Mesodermal cell (in vitro differentiated cells): Measurements from ENCODE around the gene BIRC2.
"Not testable (repeated sequence)": the region's sequence is repeated elsewhere in the genome, so short reads cannot be mapped to it uniquely, and the experiment has no call there.

Experiments
- H3K27ac ChIP-seq: 2 replicates; pipeline ENCODE4 v1.7.0; 2013; ENCODE audit warnings: mild to moderate bottlenecking, low read depth, low read length, moderate library complexity; ENCODE audit not compliant: severe bottlenecking
- H3K36me3 ChIP-seq: 2 replicates; pipeline ENCODE4 v1.7.1; 2013; ENCODE audit warnings: mild to moderate bottlenecking, low read length, moderate library complexity; ENCODE audit not compliant: control insufficient read depth, insufficient read depth
- H3K4me1 ChIP-seq: one replicate; pipeline ENCODE4 v1.7.1; 2013; ENCODE audit warnings: mild to moderate bottlenecking, low read length; ENCODE audit not compliant: insufficient read depth, control insufficient read depth, poor library complexity, severe bottlenecking
- H3K4me3 ChIP-seq: 2 replicates; pipeline ENCODE4 v1.7.0; 2013; ENCODE audit warnings: low read length, control low read depth, mild to moderate bottlenecking; ENCODE audit not compliant: insufficient read depth, poor library complexity, severe bottlenecking; ENCODE audit errors: extremely low read depth
- H3K9me3 ChIP-seq: 2 replicates; pipeline ENCODE4 v1.7.1; 2013; ENCODE audit warnings: mild to moderate bottlenecking, low read length, moderate library complexity; ENCODE audit not compliant: control insufficient read depth
- WGBS, 2 experiments: methylation state at CpG; one replicate each; pipeline ENCODE4 v1.1.5; 2013; ENCODE audit warnings: missing lambda C conversion rate in 2 of 2; ENCODE audit not compliant: insufficient coverage in 2 of 2; 5-methylcytosine and 5-hydroxymethylcytosine counted together

Gene BIRC2

DNA sequence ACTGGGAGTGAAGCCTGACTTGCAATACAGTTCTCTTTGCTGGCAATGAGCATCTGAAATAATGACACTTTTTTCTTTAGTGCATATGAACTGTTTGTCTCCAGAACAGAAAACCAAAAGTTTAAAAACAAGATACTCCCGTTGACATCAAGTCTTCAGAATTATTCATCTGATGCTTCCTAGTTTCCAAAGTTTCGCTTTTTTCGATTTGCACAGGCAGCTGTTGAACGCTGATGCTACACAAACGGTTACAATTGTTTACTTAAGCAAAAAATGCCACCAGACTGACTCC is 612 bp upstream of the BIRC2 start:
- Histone ChIP-seq H3K9me3 (no peaks in the 10 kb centered on the region), H3K4me3 (peak overlapping the region; percentile 89)
- 0 to 4% methylated on average over 3 to 5 of the region's 5 CpGs for WGBS, 2 experiments

DNA sequence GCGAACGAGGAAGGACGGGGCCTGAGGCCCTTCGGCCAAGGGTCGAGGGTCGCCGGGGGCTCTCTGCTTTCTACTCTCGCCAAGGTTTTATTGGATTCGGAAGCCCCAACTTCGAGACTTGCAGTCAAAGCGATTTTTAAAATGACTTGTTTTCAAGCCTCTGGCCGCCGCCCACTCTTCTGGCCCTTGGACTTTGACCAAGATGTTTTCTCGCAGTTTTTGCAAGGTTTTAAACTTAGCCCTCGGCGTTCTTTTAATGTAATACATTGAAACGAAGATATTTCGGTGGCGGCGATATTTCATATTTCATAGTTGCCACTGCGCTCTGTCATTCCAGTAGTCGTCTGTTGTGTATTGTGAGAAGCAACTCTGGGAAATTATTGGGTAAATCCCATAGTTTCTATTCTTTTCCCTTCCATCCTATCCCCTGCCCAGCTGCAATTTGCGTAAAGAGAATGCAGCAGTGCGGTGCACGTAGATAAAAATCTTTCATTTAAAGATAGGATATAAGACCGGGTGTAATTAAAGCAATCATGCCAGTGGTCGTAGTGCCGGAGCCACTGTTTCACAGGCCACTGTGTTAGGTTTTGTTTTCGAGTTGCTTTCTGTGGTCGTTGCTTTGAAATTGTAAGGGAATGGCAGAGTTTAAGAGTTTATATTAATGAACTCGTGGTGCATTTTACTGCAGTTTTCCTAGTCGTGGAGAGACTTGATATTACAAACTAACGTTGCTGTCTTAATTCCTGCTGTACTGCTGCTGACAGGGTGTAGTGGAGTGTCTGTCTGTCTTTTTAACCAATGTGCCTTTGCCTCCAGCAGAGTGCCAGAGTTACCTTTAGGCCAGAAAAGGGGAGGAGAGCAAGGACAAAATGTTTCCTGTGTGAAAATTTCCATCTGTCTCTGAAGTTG is 702 bp downstream of the BIRC2 start:
- no peaks in the 10 kb centered on the region for H3K9me3 ChIP-seq
- peaks cover 26% of the 10 kb centered on the region for H3K36me3 ChIP-seq
- WGBS, 2 experiments: 0 to 2% methylated on average over 26 to 28 of the region's 33 CpGs

More for the DNA sequence above, 612 bp upstream of the BIRC2 start:
- H3K36me3 ChIP-seq: peaks cover 16% of the 10 kb centered on the region
- H3K4me1 ChIP-seq: peaks cover 15% of the 10 kb centered on the region
- peak overlapping the region; percentile 98 for H3K27ac ChIP-seq

DNA sequence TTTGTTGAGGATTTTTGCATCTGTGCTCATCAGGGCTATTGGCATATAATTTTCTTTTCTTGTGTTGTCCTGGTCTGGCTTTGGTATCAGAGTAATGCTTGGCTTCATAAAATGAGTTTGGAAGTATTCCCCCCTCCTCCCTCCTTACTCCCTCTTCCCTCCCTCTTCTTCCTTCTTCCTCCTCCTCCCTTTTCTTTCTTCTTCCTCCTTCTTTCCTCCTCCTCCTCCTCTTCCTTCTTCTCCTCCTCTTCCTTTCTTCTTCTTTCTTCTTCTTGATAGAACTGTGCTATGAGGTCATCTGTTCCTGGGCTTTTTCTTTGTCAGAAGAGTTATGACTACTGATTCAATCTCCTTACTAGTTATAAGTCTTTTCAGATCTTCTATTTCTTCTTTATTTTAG is 10.1 kb downstream of the BIRC2 start:
- Histone ChIP-seq H3K9me3 (no peaks in the 10 kb centered on the region), H3K4me1 (no peaks in the 10 kb centered on the region), H3K4me3 (no peak overlapping the region), H3K36me3 (peaks cover 84% of the 10 kb centered on the region), H3K27ac (no peak overlapping the region)

More for the DNA sequence above, 702 bp downstream of the BIRC2 start:
- H3K4me1 ChIP-seq: peaks cover 15% of the 10 kb centered on the region
- H3K4me3 ChIP-seq: peak overlapping the region; percentile 89
- H3K27ac ChIP-seq: peak overlapping the region; percentile 98

DNA sequence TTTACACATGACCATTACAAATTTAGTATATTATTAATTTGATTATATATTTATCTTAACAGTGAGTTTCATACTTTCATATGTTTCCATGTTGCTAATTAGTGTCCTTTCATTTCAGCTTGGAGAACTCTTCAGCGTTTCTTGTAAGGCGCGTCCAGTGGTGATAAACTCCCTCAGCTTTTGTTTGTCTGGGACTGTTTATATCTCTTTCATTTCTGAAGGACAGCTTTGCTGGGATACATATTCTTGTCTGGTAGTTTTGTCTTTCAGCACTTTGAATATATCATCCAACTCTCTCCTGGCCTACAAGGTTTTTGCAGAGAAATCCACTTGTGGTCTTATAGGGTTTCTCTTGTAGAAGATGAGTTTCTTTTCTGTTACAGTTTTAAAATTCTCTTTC is 12.4 kb downstream of the BIRC2 start:
- H3K4me1 ChIP-seq: no peaks in the 10 kb centered on the region
- no peaks in the 10 kb centered on the region for H3K9me3 ChIP-seq
- 100% methylated on average over 1 of the region's 3 CpGs; no CpG with 5 or more reads in 1 of the 2 experiments for WGBS, 2 experiments
- H3K27ac ChIP-seq: no peak overlapping the region
- no peak overlapping the region for H3K4me3 ChIP-seq
- H3K36me3 ChIP-seq: peaks cover 77% of the 10 kb centered on the region

DNA sequence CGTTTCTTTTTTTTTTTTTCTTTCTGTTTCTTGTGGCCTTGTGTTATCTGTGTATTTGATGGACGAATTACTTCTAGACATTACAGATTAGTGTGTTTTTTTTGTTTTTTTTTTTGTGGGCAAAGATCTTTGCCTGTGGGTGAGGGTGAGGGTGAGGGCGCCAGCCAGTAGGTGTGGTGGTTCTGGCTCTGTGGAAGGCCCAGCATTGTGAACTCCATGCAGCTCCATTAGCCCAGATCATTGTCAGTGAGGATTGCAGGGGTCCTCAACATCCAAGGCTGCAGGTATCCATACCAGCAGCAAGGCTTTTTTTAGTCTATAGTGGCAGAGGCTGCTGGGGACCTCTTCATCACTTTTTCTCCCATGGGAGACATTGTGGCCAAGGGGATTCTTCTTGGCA is 13.7 kb downstream of the BIRC2 start:
- H3K36me3 ChIP-seq: peaks cover 77% of the 10 kb centered on the region
- H3K4me3 ChIP-seq: no peak overlapping the region
- no peaks in the 10 kb centered on the region for H3K9me3 ChIP-seq
- H3K4me1 ChIP-seq: no peaks in the 10 kb centered on the region
- WGBS, 2 experiments: no CpG with 5 or more reads among the region's 3 CpGs
- no peak overlapping the region for H3K27ac ChIP-seq

DNA sequence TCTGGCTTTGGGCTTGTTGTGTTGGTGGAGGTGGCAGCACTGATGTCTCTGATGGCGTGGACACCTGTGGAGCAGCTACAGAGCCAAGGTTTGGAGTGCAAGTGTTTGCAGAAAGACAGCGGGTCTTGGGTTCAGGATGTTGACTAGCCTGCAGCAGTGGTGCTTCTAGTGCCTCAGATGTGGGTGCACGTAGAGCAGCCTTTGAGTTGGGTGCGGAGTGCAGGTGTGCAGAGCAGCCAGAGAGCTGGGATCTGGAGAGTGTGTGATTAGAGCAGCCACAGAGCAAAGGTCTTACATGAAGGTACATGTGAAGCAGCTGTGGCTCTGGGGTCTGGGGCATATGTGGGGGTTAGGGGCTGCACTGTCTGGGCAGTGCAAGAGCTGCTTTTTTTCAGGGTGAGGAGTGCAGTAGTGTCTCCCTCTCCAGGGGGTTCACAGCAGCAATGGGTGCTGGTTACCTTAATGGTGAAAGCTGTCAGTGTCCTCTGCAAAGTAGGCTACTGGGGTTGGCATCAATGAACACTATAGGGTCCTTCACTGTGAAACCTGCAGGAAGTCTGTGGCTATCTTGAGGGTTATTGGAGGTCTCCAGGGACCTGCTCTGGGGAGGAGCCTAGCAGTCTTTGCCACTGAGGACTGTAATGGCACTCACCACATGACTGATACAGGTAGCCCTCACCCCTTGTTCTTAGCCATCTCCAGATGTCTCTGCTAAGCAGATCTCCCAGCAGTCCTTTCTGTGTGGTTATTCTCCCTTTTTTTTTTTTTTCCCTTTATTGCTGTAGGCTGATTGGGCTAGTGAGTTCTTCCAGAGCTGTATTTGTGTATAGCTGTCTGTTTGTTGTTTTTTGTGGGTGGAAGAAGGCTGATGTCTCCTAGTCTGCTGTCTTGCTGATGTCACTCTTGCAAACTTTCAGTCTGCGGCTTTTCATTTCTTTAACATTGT is 14.3 kb downstream of the BIRC2 start:
- WGBS, 2 experiments: 94 to 100% methylated on average over 4 to 5 of the region's 5 CpGs
- Histone ChIP-seq H3K4me3 (no peak overlapping the region), H3K9me3 (no peaks in the 10 kb centered on the region), H3K4me1 (no peaks in the 10 kb centered on the region), H3K27ac (no peak overlapping the region), H3K36me3 (peaks cover 77% of the 10 kb centered on the region)

DNA sequence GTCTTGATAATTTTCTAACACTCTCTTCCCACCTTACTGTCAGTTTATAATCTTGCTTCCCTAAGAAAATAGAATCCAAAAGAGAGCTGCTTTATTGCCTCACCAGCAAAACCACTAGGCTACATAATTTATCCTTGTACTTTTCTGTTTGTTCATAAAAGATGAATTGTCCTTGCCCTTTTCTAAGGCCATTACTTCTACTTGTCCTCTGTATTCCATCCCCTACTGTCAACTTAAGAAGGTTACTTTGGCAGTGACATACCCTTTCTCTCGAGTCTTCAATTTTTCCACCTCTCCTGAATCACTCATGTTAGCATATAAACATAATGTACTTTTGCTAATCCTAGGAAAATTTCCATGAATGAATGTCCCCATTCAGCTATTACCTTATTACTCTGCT is 18.0 kb downstream of the BIRC2 start:
- 100% methylated on average over 1 of the region's 1 CpG; no CpG with 5 or more reads in 1 of the 2 experiments for WGBS, 2 experiments
- H3K36me3 ChIP-seq: peaks cover 78% of the 10 kb centered on the region

DNA sequence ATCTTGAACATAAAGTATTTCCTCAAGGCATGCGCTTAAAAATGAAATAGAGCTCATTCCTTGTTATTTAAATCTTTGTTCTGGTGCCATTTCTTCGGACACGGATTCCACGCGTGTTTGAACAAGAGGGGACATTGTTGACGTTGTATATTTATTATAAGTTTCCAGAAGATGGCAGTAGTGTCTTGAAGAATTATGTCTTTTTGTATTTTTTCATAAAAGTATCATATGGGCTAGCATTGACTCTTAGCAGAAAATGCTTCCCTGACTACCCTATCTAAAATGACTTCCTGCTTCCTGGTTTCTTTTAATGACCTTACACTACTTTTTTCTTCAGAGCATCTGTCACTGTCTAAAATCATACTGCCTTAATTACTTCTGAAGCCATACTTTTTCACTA is 20.4 kb downstream of the BIRC2 start:
- Histone ChIP-seq H3K4me1 (no peaks in the 10 kb centered on the region), H3K36me3 (peaks cover 59% of the 10 kb centered on the region), H3K27ac (peak overlapping the region; percentile 12), H3K4me3 (no peak overlapping the region), H3K9me3 (no peaks in the 10 kb centered on the region)
- WGBS, 2 experiments: 100% methylated on average over 3 of the region's 6 CpGs; no CpG with 5 or more reads in 1 of the 2 experiments

More for the DNA sequence above, 18.0 kb downstream of the BIRC2 start:
- Histone ChIP-seq H3K4me1 (no peaks in the 10 kb centered on the region), H3K4me3 (no peak overlapping the region), H3K27ac (no peak overlapping the region), H3K9me3 (no peaks in the 10 kb centered on the region)

DNA sequence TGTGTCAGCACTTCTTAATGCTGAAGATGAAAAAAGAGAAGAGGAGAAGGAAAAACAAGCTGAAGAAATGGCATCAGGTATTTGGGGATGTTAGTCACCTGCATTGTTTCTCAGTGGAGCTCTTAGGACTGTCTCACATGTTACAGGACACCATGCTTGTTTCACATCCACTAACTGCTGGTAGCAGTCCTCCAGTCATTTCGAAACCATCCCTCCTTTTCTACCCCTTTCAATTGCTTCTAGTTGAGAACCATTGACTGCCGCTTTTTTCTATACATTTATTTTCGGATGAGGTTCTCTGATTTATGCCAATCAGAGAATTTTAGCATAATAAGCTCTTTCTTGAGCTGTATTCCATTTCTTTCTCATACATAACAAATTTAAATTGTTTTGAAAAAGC is 21.5 kb downstream of the BIRC2 start:
- Histone ChIP-seq H3K27ac (no peak overlapping the region), H3K4me3 (no peak overlapping the region), H3K9me3 (no peaks in the 10 kb centered on the region), H3K36me3 (peaks cover 54% of the 10 kb centered on the region), H3K4me1 (no peaks in the 10 kb centered on the region)
- 100% methylated on average over 1 to 3 of the region's 3 CpGs for WGBS, 2 experiments

DNA sequence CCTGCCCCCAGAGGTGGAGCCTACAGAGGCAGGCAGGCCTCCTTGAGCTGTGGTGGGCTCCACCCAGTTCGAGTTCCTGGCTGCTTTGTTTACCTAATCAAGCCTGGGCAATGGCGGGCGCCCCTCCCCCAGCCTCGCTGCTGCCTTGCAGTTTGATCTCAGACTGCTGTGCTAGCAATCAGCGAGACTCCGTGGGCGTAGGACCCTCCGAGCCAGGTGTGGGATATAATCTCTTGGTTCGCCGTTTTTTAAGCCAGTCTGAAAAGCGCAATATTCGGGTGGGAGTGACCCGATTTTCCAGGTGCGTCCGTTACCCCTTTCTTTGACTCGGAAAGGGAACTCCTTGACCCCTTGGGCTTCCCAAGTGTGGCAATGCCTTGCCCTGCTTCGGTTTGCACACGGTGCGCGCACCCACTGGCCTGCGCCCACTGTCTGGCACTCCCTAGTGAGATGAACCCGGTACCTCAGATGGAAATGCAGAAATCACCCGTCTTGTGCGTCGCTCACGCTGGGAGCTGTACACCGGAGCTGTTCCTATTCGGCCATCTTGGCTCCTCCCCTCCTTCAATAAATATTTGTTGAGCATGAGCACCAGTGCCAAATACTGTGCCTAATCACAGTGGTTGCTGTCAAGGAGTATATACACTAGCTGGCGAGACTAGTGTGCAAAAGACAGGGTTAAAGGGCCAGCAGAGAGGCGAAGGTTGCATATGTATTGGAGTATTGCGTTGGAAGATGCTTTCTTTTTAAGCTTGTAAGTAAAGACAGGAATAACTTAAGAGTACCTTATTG is 27.8 kb downstream of the BIRC2 start:
- not testable (repeated sequence) for H3K4me3 ChIP-seq, H3K4me1 ChIP-seq, H3K9me3 ChIP-seq, H3K27ac ChIP-seq
- WGBS, 2 experiments: 47 to 71% methylated on average over 11 to 26 of the region's 31 CpGs
- H3K36me3 ChIP-seq: peaks cover 39% of the 10 kb centered on the region
